AG09309 (cell line): ENCODE measurements around the gene CEMIP2.

Experiments
- DNase-seq: peaks from one replicate; pipeline ENCODE4 v3.0.0-alpha.2; 2010; ENCODE audit warnings: low read depth
- H3K4me3 ChIP-seq: 2 replicates; pipeline ENCODE4 v1.5.1; 2011; ENCODE audit warnings: mild to moderate bottlenecking, low read depth, low read length, moderate library complexity; ENCODE audit not compliant: control insufficient read depth
- TF ChIP-seq, protein P1 (sequence below): IDR thresholded peaks from 2 replicates; pipeline ENCODE4 v1.5.1; 2011; ENCODE audit warnings: mild to moderate bottlenecking, low read depth, low read length, inconsistent platforms; ENCODE audit not compliant: insufficient read depth, control insufficient read depth; ENCODE audit errors: missing control alignments

CEMIP2 gene

DNA sequence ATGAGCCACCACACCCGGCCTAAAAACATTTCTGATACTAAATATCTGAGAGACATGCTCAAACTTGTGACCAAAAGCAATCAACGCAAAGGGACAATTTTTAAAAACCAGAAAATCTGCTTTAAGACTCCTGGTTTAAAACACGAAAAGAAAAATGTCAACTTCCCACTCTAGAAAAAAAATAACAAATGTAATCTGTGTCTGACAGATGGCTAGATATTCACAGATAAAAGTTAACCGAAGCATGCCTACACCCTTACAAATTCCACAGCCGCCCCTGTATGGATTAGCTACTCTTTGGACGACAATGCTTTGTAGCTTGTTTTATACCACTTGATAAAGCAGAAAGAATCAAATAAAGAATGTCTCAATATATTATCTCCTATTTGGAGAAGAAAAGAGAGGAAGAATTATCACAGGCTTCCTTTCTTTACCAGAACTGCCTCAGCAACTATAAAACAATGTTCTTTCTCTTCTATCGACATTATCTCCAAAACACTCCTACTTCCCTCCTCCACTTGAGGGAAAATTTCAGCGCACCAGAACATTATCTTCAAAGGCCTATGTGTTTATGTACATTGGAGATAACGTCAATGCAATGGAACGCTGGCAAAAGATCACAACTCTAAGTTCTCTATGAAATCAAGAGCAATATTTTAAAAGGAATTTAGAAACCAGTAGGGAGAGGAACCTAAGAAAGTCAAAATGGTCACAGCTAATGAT is 26.2 kb downstream of the CEMIP2 start:
- TF ChIP-seq, protein P1, sequence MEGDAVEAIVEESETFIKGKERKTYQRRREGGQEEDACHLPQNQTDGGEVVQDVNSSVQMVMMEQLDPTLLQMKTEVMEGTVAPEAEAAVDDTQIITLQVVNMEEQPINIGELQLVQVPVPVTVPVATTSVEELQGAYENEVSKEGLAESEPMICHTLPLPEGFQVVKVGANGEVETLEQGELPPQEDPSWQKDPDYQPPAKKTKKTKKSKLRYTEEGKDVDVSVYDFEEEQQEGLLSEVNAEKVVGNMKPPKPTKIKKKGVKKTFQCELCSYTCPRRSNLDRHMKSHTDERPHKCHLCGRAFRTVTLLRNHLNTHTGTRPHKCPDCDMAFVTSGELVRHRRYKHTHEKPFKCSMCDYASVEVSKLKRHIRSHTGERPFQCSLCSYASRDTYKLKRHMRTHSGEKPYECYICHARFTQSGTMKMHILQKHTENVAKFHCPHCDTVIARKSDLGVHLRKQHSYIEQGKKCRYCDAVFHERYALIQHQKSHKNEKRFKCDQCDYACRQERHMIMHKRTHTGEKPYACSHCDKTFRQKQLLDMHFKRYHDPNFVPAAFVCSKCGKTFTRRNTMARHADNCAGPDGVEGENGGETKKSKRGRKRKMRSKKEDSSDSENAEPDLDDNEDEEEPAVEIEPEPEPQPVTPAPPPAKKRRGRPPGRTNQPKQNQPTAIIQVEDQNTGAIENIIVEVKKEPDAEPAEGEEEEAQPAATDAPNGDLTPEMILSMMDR: no peak
- H3K4me3 ChIP-seq: no peak overlapping the region
- DNase-seq: no peak

GRCh38 chr9:71740199-71740598 is 28.1 kb downstream of the CEMIP2 start:
- no peak for DNase-seq
- TF ChIP-seq, protein P1: no peak
- H3K4me3 ChIP-seq: no peak overlapping the region

DNA sequence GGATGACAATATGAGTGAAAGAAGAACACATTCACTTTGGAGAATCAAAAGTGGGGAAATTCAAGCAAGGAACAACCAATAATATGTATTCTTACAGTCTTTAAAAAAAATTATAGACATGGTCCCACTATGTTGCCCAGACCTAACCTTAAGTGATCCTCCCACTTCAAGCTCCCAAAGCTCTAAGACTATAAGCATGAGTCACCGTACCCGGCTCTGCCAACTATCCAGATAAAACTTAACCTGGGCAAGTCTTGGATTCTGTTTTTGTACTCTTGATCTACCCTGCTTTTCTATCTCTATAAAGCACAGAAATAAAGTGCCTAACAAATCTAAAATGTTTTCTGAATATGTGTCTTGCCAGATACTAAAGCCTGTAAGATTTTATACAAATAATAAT is 30.9 kb downstream of the CEMIP2 start:
- DNase-seq: no peak
- H3K4me3 ChIP-seq: no peak overlapping the region
- TF ChIP-seq, protein P1: no peak

DNA sequence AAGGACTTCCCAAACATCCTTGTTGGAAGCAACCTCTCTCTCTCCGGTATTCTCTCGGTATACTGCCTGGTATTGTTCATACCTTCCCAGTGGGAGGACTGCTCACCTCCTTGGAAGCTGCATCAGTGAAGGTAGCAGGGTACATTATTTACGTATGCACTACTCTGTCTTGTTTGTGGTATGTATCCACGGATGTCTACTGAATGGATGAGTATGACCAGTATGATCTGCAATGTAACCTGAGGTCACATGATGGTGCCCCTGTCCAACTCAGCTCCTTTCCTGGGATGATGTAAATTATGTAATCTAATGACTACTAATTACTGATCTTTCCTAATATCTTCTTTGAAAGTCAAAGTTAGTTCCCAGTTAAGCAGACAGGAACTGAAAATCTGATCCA is 32.1 kb downstream of the CEMIP2 start:
- DNase-seq: no peak
- TF ChIP-seq, protein P1: no peak
- H3K4me3 ChIP-seq: no peak overlapping the region

- H3K4me3 ChIP-seq: no peak overlapping the region
- no peak for DNase-seq
- TF ChIP-seq, protein P1: no peak
Measured at GRCh38 chr9:71734950-71735349, 33.4 kb downstream of the CEMIP2 start.

DNA sequence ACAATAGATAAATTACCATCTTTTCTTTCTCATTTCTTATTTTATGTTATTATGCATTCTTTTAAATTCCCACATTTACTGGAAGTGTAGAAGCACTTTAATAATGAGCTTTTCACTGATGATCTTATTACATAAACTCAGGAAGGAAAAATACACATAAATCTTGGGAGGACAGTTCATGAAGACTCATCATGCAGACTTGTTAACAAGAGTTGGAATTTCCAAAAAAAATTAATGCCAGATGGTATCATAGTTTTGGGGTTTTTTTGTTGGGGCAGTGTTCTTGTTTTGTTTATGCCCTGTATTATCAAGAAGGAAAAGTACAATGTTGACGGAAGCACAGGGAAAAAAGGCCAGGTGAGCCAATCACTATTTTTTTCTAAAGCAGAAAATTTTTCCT is 35.1 kb downstream of the CEMIP2 start:
- TF ChIP-seq, protein P1: no peak
- DNase-seq: no peak
- H3K4me3 ChIP-seq: no peak overlapping the region
